ENCODE measurements around the gene CUBN.

DNA sequence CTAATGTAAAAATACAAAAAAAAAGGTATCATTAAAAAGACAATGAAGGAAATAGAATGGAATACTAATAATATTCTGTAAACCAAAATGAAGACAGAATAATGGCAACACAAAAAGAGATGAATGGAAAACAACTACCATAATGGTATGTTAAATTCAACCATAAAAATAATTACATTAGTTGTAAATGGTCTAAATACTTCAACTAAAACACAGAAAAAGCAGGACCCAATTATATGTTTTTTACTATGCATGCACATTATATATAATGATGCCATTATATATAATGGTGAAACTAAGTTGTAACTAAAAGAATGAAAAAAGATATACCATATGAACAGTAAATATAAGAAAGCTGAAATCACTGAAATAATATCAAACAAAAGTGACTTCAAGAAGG, 76.5 kb downstream of the CUBN start:
- TF ChIP-seq ZNF416 (tag by site-specific recombination; IDR thresholded peaks at IDR 0.05), result no peak
- no peak for TF ChIP-seq MZF1 (tag by site-specific recombination; IDR thresholded peaks at IDR 0.05; ENCODE audit: borderline replicate concordance)
- TF ChIP-seq, protein P1, sequence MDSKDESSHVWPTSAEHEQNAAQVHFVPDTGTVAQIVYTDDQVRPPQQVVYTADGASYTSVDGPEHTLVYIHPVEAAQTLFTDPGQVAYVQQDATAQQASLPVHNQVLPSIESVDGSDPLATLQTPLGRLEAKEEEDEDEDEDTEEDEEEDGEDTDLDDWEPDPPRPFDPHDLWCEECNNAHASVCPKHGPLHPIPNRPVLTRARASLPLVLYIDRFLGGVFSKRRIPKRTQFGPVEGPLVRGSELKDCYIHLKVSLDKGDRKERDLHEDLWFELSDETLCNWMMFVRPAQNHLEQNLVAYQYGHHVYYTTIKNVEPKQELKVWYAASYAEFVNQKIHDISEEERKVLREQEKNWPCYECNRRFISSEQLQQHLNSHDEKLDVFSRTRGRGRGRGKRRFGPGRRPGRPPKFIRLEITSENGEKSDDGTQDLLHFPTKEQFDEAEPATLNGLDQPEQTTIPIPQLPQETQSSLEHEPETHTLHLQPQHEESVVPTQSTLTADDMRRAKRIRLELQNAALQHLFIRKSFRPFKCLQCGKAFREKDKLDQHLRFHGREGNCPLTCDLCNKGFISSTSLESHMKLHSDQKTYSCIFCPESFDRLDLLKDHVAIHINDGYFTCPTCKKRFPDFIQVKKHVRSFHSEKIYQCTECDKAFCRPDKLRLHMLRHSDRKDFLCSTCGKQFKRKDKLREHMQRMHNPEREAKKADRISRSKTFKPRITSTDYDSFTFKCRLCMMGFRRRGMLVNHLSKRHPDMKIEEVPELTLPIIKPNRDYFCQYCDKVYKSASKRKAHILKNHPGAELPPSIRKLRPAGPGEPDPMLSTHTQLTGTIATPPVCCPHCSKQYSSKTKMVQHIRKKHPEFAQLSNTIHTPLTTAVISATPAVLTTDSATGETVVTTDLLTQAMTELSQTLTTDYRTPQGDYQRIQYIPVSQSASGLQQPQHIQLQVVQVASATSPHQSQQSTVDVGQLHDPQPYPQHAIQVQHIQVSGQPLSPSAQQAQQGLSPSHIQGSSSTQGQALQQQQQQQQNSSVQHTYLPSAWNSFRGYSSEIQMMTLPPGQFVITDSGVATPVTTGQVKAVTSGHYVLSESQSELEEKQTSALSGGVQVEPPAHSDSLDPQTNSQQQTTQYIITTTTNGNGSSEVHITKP (tag by site-specific recombination; IDR thresholded peaks at IDR 0.05), result no peak
- TF ChIP-seq ZNF184 (tag by site-specific recombination; IDR thresholded peaks at IDR 0.05), result no peak
- TF ChIP-seq, protein P2, sequence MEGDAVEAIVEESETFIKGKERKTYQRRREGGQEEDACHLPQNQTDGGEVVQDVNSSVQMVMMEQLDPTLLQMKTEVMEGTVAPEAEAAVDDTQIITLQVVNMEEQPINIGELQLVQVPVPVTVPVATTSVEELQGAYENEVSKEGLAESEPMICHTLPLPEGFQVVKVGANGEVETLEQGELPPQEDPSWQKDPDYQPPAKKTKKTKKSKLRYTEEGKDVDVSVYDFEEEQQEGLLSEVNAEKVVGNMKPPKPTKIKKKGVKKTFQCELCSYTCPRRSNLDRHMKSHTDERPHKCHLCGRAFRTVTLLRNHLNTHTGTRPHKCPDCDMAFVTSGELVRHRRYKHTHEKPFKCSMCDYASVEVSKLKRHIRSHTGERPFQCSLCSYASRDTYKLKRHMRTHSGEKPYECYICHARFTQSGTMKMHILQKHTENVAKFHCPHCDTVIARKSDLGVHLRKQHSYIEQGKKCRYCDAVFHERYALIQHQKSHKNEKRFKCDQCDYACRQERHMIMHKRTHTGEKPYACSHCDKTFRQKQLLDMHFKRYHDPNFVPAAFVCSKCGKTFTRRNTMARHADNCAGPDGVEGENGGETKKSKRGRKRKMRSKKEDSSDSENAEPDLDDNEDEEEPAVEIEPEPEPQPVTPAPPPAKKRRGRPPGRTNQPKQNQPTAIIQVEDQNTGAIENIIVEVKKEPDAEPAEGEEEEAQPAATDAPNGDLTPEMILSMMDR (tag by site-specific recombination; IDR thresholded peaks at IDR 0.05), result no peak
- no peak for TF ChIP-seq ZNF223 (tag by site-specific recombination; IDR thresholded peaks at IDR 0.05)
- TF ChIP-seq ZNF274 (IDR thresholded peaks at IDR 0.05; ENCODE audit: low read length), result no peak
- TF ChIP-seq ZNF274 (tag by site-specific recombination; IDR thresholded peaks at IDR 0.05; ENCODE audit: borderline replicate concordance), result no peak
- TF ChIP-seq ZNF114 (tag by site-specific recombination; IDR thresholded peaks at IDR 0.05), result no peak
- no peak for TF ChIP-seq ZNF792 (tag by site-specific recombination; IDR thresholded peaks at IDR 0.05)
- TF ChIP-seq, protein P3, sequence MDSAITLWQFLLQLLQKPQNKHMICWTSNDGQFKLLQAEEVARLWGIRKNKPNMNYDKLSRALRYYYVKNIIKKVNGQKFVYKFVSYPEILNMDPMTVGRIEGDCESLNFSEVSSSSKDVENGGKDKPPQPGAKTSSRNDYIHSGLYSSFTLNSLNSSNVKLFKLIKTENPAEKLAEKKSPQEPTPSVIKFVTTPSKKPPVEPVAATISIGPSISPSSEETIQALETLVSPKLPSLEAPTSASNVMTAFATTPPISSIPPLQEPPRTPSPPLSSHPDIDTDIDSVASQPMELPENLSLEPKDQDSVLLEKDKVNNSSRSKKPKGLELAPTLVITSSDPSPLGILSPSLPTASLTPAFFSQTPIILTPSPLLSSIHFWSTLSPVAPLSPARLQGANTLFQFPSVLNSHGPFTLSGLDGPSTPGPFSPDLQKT (IDR thresholded peaks at IDR 0.05; ENCODE audit: borderline replicate concordance, low read depth, low read length), result no peak
- TF ChIP-seq ZNF510 (tag by site-specific recombination; IDR thresholded peaks at IDR 0.05; ENCODE audit: insufficient replicate concordance), result no peak
- no peak for TF ChIP-seq ZNF391 (tag by site-specific recombination; IDR thresholded peaks at IDR 0.05; ENCODE audit: borderline replicate concordance, low read depth)
- no peak for TF ChIP-seq ZNF791 (tag by site-specific recombination; IDR thresholded peaks at IDR 0.05)
- TF ChIP-seq ZNF133 (tag by site-specific recombination; IDR thresholded peaks at IDR 0.05), result no peak
